Endometrial microvascular endothelial cells (primary cell): ENCODE measurements around the gene ACYP2. TPM values are rescaled to one million over a fixed set of nuclear protein-coding genes. Genes with fewer than 3 reads are reported as not detected.
"Not testable (repeated sequence)": the region's sequence is repeated elsewhere in the genome, so short reads cannot be mapped to it uniquely, and the experiment has no call there.

Experiments used
- in situ Hi-C: cut with HindIII; loops from 2 replicates; pipeline ENCODE4 v1.10.0; 2017; ENCODE audit warnings: low sequenced_read_pairs, low pct_unique_long_range_greater_than_20kb; ENCODE audit errors: inconsistent ontology term
- total RNA-seq: library from RNA; depleted of rRNA; stranded (reverse); fragments of >200 nt; gene quantifications from one replicate; pipeline ENCODE4 v1.2.3, GENCODE V29; 2015; ENCODE audit errors: inconsistent ontology term

The ACYP2 gene
- 1.7 TPM for total RNA-seq

DNA sequence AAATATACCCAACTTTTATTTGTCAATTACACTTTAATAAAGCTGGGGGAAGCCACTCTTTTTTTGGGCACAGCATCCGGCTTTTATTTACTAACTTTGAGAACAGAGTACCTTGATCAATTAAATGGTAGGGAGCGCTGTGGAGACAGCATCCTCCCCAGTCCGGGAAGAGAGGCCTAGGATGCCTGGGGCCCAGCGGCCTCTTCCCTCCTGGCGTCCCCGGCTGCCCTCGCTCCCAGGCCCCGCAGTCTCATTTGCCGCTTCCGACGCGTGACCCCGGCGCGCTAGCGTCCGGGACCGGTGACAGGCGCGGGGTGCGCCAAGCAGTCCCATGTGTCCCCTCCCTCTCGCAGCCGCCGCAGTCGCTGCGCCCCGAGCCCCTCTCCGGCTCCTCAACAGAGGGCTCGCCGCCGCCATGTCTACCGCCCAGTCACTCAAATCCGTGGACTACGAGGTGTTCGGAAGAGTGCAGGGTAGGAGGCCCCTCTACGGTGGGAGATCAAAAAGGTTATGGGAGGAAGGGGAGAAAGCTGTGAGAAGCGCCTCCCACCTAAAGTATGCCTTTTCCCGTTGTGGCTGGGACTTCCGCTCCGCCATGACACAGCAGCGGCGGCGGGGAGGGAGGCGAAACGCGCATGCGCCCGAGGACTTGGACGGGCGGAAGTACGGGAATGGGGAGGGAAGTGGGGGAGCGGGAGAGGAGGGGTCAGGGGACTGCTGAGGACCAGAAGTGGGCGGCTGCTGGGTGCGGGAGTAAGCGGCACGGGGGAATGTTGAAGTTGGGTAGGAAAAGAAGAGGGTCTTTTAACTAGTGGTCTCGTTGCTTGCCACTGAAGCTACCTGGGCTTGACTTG, at the start of gene ACYP2:
Gene ACYP2, plus strand, starts transcription at position 332 of the 854 bp plus-strand sequence.
- in situ Hi-C loops = no loop called here

GRCh38 chr2:54065891-54066290, 49.5 kb upstream of the ACYP2 start:
- in situ Hi-C loops = no loop called here

DNA sequence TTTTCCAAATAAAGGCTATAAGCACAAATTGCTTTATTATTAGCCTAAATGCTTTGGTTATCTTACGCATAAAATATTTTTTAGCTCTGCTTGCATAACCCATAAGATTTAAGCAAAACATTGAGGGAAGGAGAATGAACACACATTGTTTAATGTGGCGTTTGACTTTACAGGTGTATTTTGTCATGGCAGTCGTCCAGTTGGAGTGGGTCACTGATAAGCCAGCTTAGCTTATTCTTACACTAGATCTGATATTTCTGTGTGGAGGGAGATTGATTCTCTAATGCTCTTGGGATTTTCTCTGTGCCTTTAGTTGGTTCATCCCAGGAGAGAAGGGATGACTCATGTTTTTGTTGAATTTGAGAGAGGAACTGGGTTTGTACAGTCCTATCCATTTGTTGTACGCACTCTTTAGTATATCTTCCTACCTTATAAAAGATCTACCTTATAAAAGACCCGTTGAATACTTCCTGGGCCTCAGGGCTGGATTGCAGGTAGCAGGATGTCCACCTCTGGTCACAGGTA, 47.5 kb upstream of the ACYP2 start:
- in situ Hi-C loops = no loop called here

DNA sequence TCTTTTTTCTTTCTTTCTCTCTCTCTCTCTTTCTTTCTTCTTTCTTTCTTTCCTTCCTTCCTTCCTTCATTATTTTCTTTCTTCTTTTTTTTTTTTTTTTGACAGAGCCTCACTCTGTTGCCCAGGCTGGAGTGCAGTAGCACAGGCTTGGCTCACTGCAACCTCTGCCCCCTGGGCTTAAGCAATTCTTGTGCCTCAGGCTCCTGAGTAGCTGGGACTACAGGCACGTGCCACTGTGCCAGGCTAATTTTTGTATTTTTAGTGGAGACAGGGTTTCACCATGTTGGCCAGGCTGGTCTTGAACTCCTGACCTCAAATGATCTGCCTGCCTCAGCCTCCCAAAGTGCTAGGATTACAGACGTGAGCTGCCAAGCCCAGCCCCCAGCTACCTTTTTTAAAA, 42.9 kb upstream of the ACYP2 start:
- in situ Hi-C loops = not testable (repeated sequence)

DNA sequence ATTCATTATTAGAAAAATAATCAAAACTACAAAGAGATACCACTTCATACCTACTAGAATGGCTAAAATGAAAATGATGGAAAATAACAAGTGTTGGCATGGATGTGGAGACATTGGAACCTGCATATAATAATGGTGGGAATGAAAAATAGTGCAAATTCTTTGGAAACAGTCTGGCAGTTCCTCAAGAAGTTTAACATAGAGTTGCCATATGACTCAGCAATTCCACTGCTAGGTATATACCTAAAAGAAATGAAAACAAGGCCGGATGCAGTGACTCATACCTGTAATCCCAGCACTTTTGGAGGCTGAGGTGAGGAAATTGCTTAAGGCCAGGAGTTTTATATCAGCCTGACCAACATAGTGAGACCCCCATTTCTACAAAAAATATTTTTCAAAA, 41.6 kb upstream of the ACYP2 start:
- in situ Hi-C loops = no loop called here

DNA sequence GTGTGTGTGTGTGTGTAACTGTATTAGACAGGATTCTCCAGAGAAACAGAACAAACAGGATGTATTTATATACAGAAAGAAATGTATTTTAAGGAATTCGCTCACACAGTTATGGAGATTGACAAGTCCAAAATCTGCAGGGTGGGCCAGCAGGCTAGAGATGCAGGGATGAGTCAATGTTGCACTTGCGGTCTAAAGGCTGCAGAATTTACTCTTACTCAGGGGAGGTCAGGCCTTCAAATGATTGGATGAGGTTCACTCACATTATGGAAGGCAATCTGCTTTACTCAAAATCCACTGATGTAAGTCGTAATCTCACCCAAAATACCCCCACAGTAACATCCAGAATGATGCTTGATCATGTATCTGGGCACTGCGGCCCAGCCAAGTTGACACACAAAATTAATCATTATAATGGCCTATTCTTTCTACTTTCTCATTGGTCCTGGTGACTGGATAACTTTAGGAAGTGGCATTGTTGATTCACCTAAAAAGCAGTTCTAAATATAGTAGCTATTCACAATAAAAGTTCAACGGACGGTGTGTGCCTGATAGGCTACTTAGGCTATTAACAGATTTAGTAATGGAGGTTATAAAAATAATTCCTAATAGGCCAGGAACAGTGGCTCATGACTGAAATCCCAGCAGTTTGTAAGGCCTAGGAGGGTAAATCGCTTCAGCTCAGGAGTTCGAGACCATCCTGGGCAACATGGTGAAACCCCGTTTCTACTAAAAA, 40.6 kb upstream of the ACYP2 start:
- in situ Hi-C loops = no loop called here

- in situ Hi-C loops = no loop called here
Observed at GRCh38 chr2:54076586-54076985, 38.8 kb upstream of the ACYP2 start.

- in situ Hi-C loops = no loop called here
Observed at GRCh38 chr2:54077088-54077900, 38.1 kb upstream of the ACYP2 start.

GRCh38 chr2:54079331-54079730, 36.1 kb upstream of the ACYP2 start:
- in situ Hi-C loops = no loop called here

DNA sequence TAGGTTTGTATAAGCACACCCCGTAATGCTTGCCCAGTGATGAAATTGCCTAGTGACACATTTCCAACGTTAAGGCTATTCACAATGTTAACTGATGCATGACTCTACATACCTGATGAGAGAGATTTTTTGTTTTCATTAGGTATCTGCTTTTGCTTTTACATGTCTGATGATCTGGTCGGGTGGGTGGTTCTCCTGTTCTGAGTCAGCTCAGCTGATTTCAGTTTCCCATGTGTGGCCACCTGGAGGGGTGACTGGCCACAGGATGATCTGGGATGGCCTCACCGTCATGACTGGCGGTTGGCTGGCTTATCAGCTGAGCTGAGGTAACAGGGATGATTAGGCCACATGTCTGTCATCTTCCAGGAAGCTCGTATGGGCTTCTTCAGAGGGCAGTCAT, 33.8 kb upstream of the ACYP2 start:
- in situ Hi-C loops = no loop called here

DNA sequence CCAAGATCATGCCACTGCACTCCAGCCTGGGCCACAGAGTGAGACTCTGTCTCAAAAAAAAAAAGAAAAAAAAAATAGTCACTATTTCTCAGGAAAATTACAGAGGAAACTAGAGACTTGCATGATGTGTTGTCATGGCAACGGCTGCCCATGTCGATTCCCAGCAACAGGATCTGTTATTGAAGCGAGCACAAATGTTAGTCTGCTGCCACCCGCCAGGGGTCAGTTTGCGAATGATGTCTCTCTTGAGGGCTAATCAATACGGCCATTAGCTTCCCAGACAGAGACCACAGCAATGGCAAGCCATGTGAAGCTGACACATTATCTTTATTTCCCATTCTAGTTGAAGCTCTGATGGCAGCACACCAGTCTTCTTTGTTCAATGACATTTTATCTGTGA, 32.4 kb upstream of the ACYP2 start:
- in situ Hi-C loops = no loop called here

DNA sequence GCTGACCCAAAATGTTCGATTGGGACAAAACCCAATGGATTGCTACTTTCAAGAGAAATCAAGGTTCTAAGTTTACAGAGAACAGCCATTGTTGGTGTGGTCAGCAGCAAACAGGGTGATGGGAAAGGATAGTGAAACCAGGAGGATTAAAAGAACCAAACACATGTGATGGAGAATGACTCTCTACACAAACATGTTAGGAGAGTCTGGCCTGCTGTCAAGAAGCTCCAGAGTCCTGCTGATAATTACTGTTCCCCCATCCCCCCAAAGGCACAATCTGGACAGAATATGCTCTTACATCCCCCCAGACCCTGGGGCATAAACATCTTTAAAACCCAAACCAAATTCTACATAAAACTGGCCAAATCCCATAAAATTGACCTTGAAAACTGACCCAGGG, 32.0 kb upstream of the ACYP2 start:
- in situ Hi-C loops = no loop called here

DNA sequence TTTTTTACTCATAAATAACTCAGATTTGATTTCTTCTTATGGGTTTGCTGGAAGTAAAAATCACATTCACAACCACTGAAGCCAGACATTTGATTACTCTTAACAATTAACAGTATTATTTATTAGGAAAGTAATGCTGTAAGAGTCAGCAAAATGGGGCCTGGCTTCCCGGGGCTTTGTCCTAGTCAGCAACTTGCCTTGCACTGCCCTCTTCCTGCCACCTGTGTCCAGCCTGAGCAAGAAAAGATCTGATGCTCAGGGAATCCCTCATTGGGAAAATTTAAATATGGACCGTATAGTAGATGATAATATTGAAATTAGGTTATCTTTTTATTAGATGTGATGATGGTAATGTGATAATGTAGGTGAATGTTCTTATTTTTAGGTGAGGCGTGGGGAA, 30.8 kb upstream of the ACYP2 start:
- in situ Hi-C loops = no loop called here

GRCh38 chr2:54085069-54085468, 30.3 kb upstream of the ACYP2 start:
- in situ Hi-C loops = no loop called here

DNA sequence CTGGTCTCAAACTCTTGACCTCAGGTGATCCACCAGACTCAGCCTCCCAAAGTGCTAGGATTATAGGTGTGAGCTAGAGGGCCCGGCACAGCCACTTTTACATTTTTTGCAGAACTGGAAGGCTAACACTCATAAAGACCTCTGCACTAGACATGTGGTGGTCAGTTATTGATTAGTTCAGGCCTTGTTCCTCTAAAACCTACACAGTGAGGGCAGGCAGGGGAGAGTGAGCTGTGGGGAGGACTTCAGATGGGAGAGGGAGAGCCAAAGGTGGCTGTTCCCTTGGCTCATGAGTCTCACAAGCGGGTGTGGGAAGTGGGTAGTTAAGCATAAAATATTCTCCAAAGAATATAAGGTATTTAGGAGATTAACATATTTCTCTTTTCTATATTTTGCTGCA, 29.3 kb upstream of the ACYP2 start:
- in situ Hi-C loops = no loop called here

DNA sequence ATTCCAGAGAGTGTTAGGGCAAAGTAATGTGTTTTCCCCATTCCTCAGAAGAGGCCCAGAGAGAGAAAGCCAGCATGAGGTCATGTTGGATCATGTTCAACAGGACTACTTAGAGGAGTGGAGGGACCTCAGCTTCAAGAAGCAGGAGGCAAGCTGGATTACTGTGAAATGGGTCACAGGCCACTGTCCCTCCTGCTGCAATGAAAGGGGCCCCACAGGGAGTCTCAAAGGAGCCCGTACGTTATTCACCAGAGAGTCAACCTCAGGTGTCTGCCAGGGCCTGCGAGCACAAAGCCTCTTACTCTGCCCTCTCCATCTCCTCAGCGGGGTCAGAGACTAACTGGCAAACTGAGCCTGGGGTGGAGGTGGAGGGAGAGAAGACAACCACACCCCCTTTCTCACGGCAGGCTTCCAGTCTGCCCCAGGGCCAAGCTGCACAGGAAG, 27.2 kb upstream of the ACYP2 start:
- in situ Hi-C loops = no loop called here

- in situ Hi-C loops = no loop called here
Observed at GRCh38 chr2:54088719-54089118, 26.7 kb upstream of the ACYP2 start.

- in situ Hi-C loops = no loop called here
Observed at GRCh38 chr2:54090521-54091117, 24.8 kb upstream of the ACYP2 start.

GRCh38 chr2:54092940-54093339, 22.5 kb upstream of the ACYP2 start:
- in situ Hi-C loops = no loop called here
